Measurements from ENCODE around the gene MCM3AP.

The MCM3AP gene

GRCh38 chr21:46285206-46285661, at the start of gene MCM3AP:
TSS of gene MCM3AP (minus strand) at chr21:46285611. CDS start at chr21:46285286, 325 bp downstream.
- no peak for TF ChIP-seq GATA3 (IDR thresholded peaks at IDR 0.05; ENCODE audit: low read depth, low read length)
- TF ChIP-seq GATA2 (IDR thresholded peaks at IDR 0.05; ENCODE audit: low read depth, low read length): no peak

- TF ChIP-seq GATA2 (IDR thresholded peaks at IDR 0.05; ENCODE audit: low read depth, low read length): no peak
- TF ChIP-seq GATA3 (IDR thresholded peaks at IDR 0.05; ENCODE audit: low read depth, low read length): no peak
Observed at GRCh38 chr21:46334351-46335140, 49.1 kb upstream of the MCM3AP start.

- no peak for TF ChIP-seq GATA2 (IDR thresholded peaks at IDR 0.05; ENCODE audit: low read depth, low read length)
- TF ChIP-seq GATA3 (IDR thresholded peaks at IDR 0.05; ENCODE audit: low read depth, low read length): no peak
Observed at GRCh38 chr21:46329796-46330195, 44.4 kb upstream of the MCM3AP start.

- TF ChIP-seq GATA3 (IDR thresholded peaks at IDR 0.05; ENCODE audit: low read depth, low read length) (no peak), GATA2 (IDR thresholded peaks at IDR 0.05; ENCODE audit: low read depth, low read length) (no peak)
Observed at GRCh38 chr21:46328151-46328550, 42.7 kb upstream of the MCM3AP start.

GRCh38 chr21:46327711-46328110, 42.3 kb upstream of the MCM3AP start:
- TF ChIP-seq GATA2 (IDR thresholded peaks at IDR 0.05; ENCODE audit: low read depth, low read length) (no peak), GATA3 (IDR thresholded peaks at IDR 0.05; ENCODE audit: low read depth, low read length) (no peak)

- no peak for TF ChIP-seq GATA3 (IDR thresholded peaks at IDR 0.05; ENCODE audit: low read depth, low read length)
- no peak for TF ChIP-seq GATA2 (IDR thresholded peaks at IDR 0.05; ENCODE audit: low read depth, low read length)
Observed at GRCh38 chr21:46326110-46326703, 40.8 kb upstream of the MCM3AP start.

- TF ChIP-seq GATA2 (IDR thresholded peaks at IDR 0.05; ENCODE audit: low read depth, low read length): no peak
- TF ChIP-seq GATA3 (IDR thresholded peaks at IDR 0.05; ENCODE audit: low read depth, low read length): no peak
Observed at GRCh38 chr21:46325073-46325912, 39.9 kb upstream of the MCM3AP start.

GRCh38 chr21:46324390-46325072, 39.1 kb upstream of the MCM3AP start:
- TF ChIP-seq GATA3 (IDR thresholded peaks at IDR 0.05; ENCODE audit: low read depth, low read length): no peak
- TF ChIP-seq GATA2 (IDR thresholded peaks at IDR 0.05; ENCODE audit: low read depth, low read length): no peak

GRCh38 chr21:46323710-46324389, 38.4 kb upstream of the MCM3AP start, which contains the start of the genes C21orf58 and PCNT:
TSS of gene C21orf58 (minus strand) at chr21:46323870. CDS start at chr21:46322738, 1,132 bp downstream.
TSS of gene PCNT (plus strand) at chr21:46324156. CDS start at chr21:46324229, 73 bp downstream.
- TF ChIP-seq GATA2 (IDR thresholded peaks at IDR 0.05; ENCODE audit: low read depth, low read length) (no peak), GATA3 (IDR thresholded peaks at IDR 0.05; ENCODE audit: low read depth, low read length) (no peak)

GRCh38 chr21:46323227-46323709, 37.9 kb upstream of the MCM3AP start:
- no peak for TF ChIP-seq GATA2 (IDR thresholded peaks at IDR 0.05; ENCODE audit: low read depth, low read length)
- TF ChIP-seq GATA3 (IDR thresholded peaks at IDR 0.05; ENCODE audit: low read depth, low read length): no peak

- TF ChIP-seq GATA2 (IDR thresholded peaks at IDR 0.05; ENCODE audit: low read depth, low read length): no peak
- no peak for TF ChIP-seq GATA3 (IDR thresholded peaks at IDR 0.05; ENCODE audit: low read depth, low read length)
Observed at GRCh38 chr21:46322351-46323226, 37.2 kb upstream of the MCM3AP start.

GRCh38 chr21:46320331-46320801, 35.0 kb upstream of the MCM3AP start:
- TF ChIP-seq GATA3 (IDR thresholded peaks at IDR 0.05; ENCODE audit: low read depth, low read length): no peak
- TF ChIP-seq GATA2 (IDR thresholded peaks at IDR 0.05; ENCODE audit: low read depth, low read length): no peak

Data from SH-SY5Y (cell line).